B cell (primary cell): Measurements from ENCODE around the gene TMPRSS9.

Experiments used
- CTCF ChIP-seq: fragments of 200-600 bp; IDR thresholded peaks from one replicate; pipeline ENCODE4 v1.8.0; 2022; ENCODE audit warnings: antibody characterized with exemption, mild to moderate bottlenecking
- EZH2 ChIP-seq: IDR thresholded peaks from 2 replicates; pipeline ENCODE4 v1.6.1; 2012; ENCODE audit warnings: borderline replicate concordance, low read depth, mild to moderate bottlenecking, moderate library complexity, low read length; ENCODE audit not compliant: insufficient read depth, poor library complexity, severe bottlenecking

- no peak for TF ChIP-seq CTCF
- no peak for TF ChIP-seq EZH2
Observed at GRCh38 chr19:2432131-2432848, 72.2 kb downstream of the TMPRSS9 start.
